GM12892 (cell line): ENCODE measurements around the gene CD247.

Source experiments
- DNase-seq: peaks from one replicate; pipeline ENCODE4 v3.0.0; 2011; ENCODE audit not compliant: insufficient read length
- FAIRE-seq: peaks from 2 replicates; lab custom pipeline; 2011; peaks lifted over from hg19 to GRCh38; lab: Jason Lieb, UNC
- POLR2A ChIP-seq: IDR thresholded peaks from 2 replicates; pipeline ENCODE4 v1.6.1; 2011; ENCODE audit warnings: low read depth, low read length, control low read depth
- POLR2AphosphoS5 ChIP-seq: IDR thresholded peaks from 2 replicates; pipeline ENCODE4 v1.6.1; 2011; ENCODE audit warnings: low read depth, low read length, control low read depth
- TAF1 ChIP-seq: IDR thresholded peaks from 2 replicates; pipeline ENCODE4 v1.6.1; 2011; ENCODE audit warnings: low read depth, mild to moderate bottlenecking, control low read depth, low read length, borderline replicate concordance

Gene CD247

GRCh38 chr1:167517535-167518330 is 596 bp downstream of the CD247 start:
- FAIRE-seq (no peak), DNase-seq (no peak)
- no peak for TF ChIP-seq POLR2AphosphoS5
- TF ChIP-seq POLR2A = no peak
- no peak for TF ChIP-seq TAF1

GRCh38 chr1:167516404-167517388 is 1.6 kb downstream of the CD247 start:
- FAIRE-seq = no peak

GRCh38 chr1:167515893-167516321 is 2.4 kb downstream of the CD247 start:
- no peak for TF ChIP-seq TAF1
- no peak for TF ChIP-seq POLR2AphosphoS5
- no peak for TF ChIP-seq POLR2A
- no peak for FAIRE-seq
- no peak for DNase-seq

More at GRCh38 chr1:167516404-167517388, 1.6 kb downstream of the CD247 start:
- TF ChIP-seq POLR2A (no peak), TAF1 (no peak), POLR2AphosphoS5 (no peak)
- no peak for DNase-seq

- no peak for TF ChIP-seq POLR2A
- no peak for TF ChIP-seq TAF1
- DNase-seq (no peak), FAIRE-seq (no peak)
These were observed 2.9 kb downstream of the CD247 start for GRCh38 chr1:167515461-167515860.

- DNase-seq = no peak
- TF ChIP-seq TAF1 = no peak
- no peak for TF ChIP-seq POLR2A
- no peak for TF ChIP-seq POLR2AphosphoS5
- FAIRE-seq = no peak
These were observed 4.0 kb downstream of the CD247 start for GRCh38 chr1:167514288-167514687.

- DNase-seq (no peak), FAIRE-seq (no peak)
- TF ChIP-seq POLR2AphosphoS5 (no peak), POLR2A (no peak), TAF1 (no peak)
These were observed 6.2 kb downstream of the CD247 start for GRCh38 chr1:167512046-167512654.

DNA sequence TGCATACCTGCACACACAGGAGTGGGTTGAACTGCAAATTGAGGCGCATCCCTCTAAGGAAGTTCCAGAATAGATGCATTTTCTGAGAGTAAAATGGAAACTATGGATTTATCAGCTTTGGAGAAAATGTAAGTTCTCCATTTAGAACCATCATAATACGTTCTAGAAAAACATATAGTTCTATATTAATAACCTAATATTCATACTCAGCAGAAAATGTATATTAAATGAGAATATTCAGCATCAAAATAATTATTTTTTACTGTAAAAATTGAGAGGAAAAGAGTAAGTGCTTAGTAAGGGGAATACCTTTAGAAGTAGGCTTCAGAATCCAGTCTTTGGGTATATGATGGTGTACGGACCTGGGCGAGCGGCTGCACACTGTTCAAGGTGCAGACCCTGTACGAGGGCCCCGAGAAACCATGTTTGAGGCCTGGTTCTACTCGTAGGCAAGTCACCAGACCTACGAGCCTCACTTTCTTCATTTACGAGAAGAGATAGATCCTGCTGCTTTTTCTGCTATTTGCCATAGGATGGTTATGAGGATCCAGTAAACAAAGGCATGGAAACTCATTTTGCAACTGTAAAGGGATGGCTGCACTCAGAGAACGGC is 6.8 kb downstream of the CD247 start:
- DNase-seq (no peak), FAIRE-seq (no peak)
- TF ChIP-seq TAF1 (no peak), POLR2A (no peak), POLR2AphosphoS5 (no peak)

GRCh38 chr1:167510881-167511280 is 7.4 kb downstream of the CD247 start:
- DNase-seq = no peak
- no peak for FAIRE-seq
- TF ChIP-seq TAF1 (no peak), POLR2AphosphoS5 (no peak), POLR2A (no peak)

GRCh38 chr1:167510244-167510643 is 8.1 kb downstream of the CD247 start:
- DNase-seq (no peak), FAIRE-seq (no peak)
- TF ChIP-seq POLR2AphosphoS5 (no peak), TAF1 (no peak), POLR2A (no peak)

GRCh38 chr1:167509587-167509986 is 8.7 kb downstream of the CD247 start:
- no peak for FAIRE-seq
- TF ChIP-seq POLR2A = no peak
- TF ChIP-seq POLR2AphosphoS5 = no peak
- no peak for TF ChIP-seq TAF1
- no peak for DNase-seq
